ENCODE data around the gene CCDC78.

GRCh38 chr16:741986-742629 lies 15.9 kb upstream of the CCDC78 start:
- TF ChIP-seq POLR2A (IDR thresholded peaks at IDR 0.05; ENCODE audit: low read length) (no peak), GATA1 (IDR thresholded peaks at IDR 0.05; ENCODE audit: low read depth, low read length) (no peak)
